Activated naive CD4-positive, alpha-beta T cell treated with anti-CD3 and anti-CD28 coated beads, Interleukin-2, amount 10 ng/mL, durations not matched to agents 7 days and 5 days (primary cell): Measurements from ENCODE around the gene FKBP7.
A peak's percentile ranks its signal among the peaks of the same experiment; 100 is the strongest.

Source experiments
- CTCF ChIA-PET: fragments of 350-600 bp; sonication (Branson Sonifier 250); formaldehyde crosslinking; loops from one replicate; lab custom pipeline; 2021; ENCODE audit warnings: antibody characterized with exemption; lab: Charles Lee
- DNase-seq: peaks from one replicate; pipeline ENCODE4 v3.0.0-alpha.2; 2020
- H3K27ac Mint-ChIP-seq: one replicate; pipeline ENCODE4 v1.8.0; 2021; ENCODE audit warnings: mild to moderate bottlenecking, moderate library complexity, mixed read lengths
- H3K27me3 Mint-ChIP-seq: one replicate; pipeline ENCODE4 v1.8.0; 2021; ENCODE audit warnings: mild to moderate bottlenecking, mixed read lengths
- H3K36me3 Mint-ChIP-seq: one replicate; pipeline ENCODE4 v1.8.0; 2021; ENCODE audit warnings: mixed read lengths
- H3K4me1 Mint-ChIP-seq: one replicate; pipeline ENCODE4 v1.8.0; 2021; ENCODE audit warnings: mixed read lengths
- H3K4me3 Mint-ChIP-seq: one replicate; pipeline ENCODE4 v1.8.0; 2021; ENCODE audit warnings: mild to moderate bottlenecking, moderate library complexity, mixed read lengths
- H3K9me3 Mint-ChIP-seq: one replicate; pipeline ENCODE4 v1.8.0; 2021; ENCODE audit warnings: mixed read lengths

Gene FKBP7

GRCh38 chr2:178420463-178420999, 57.9 kb downstream of the FKBP7 start:
- no peaks in the 10 kb centered on the region for H3K27me3 Mint-ChIP-seq
- no peak for DNase-seq
- H3K27ac Mint-ChIP-seq: no peak overlapping the region
- CTCF ChIA-PET: interaction anchor here (0.9 to 8.3 kb wide), 3 partner anchors 15 to 116 kb away, joined by 3 to 157 read pairs (median 6); no protein-coding TSS in a partner anchor
- no peak overlapping the region for H3K4me3 Mint-ChIP-seq
- no peaks in the 10 kb centered on the region for H3K9me3 Mint-ChIP-seq
- H3K36me3 Mint-ChIP-seq: peaks cover 4% of the 10 kb centered on the region
- peaks cover 14% of the 10 kb centered on the region for H3K4me1 Mint-ChIP-seq

GRCh38 chr2:178419123-178419522, 59.3 kb downstream of the FKBP7 start:
- H3K4me3 Mint-ChIP-seq: no peak overlapping the region
- H3K9me3 Mint-ChIP-seq: no peaks in the 10 kb centered on the region
- no peaks in the 10 kb centered on the region for H3K36me3 Mint-ChIP-seq
- no peak for DNase-seq
- CTCF ChIA-PET: interaction anchor here (1.2 to 8.3 kb wide), 12 partner anchors 9 to 307 kb away, joined by 3 to 157 read pairs (median 4); partner anchors contain the start of gene RBM45
- peaks cover 24% of the 10 kb centered on the region for H3K4me1 Mint-ChIP-seq
- H3K27ac Mint-ChIP-seq: no peak overlapping the region
- H3K27me3 Mint-ChIP-seq: no peaks in the 10 kb centered on the region

- Mint-ChIP-seq H3K9me3 (no peaks in the 10 kb centered on the region), H3K4me1 (peaks cover 29% of the 10 kb centered on the region), H3K27me3 (no peaks in the 10 kb centered on the region), H3K36me3 (no peaks in the 10 kb centered on the region), H3K4me3 (no peak overlapping the region), H3K27ac (no peak overlapping the region)
- CTCF ChIA-PET: interaction anchor here (1.2 to 8.3 kb wide), 10 partner anchors 10 to 306 kb away, joined by 4 to 157 read pairs (median 5); partner anchors contain the start of gene RBM45
- no peak for DNase-seq
Observed at GRCh38 chr2:178418426-178418825, 60.0 kb downstream of the FKBP7 start.

GRCh38 chr2:178417916-178418315, 60.5 kb downstream of the FKBP7 start:
- Mint-ChIP-seq H3K4me3 (no peak overlapping the region), H3K27me3 (no peaks in the 10 kb centered on the region), H3K9me3 (no peaks in the 10 kb centered on the region), H3K4me1 (peaks cover 34% of the 10 kb centered on the region), H3K27ac (no peak overlapping the region), H3K36me3 (no peaks in the 10 kb centered on the region)
- no peak for DNase-seq
- CTCF ChIA-PET: interaction anchor here (1.0 to 8.3 kb wide), 6 partner anchors 14 to 306 kb away, joined by 4 to 157 read pairs (median 5); partner anchors contain the start of gene RBM45

DNA sequence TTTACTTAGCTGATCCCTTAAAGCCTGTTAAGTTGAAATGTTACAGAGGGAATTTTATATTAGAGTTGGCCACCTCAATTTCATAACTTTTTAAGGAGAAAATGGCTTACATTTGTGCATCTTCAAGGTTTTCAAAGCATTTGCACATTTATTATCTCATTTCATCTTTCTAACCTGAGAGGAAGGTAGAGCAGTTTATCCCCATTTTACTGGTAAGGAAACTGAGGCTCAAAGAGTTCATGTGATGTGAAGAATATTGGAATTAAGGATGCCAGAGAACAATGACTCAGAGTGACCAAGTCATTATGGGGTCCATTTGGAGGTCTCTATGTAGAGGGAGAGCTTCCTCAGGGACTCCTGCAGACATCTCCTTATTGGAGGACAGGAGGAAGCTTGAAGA, 62.4 kb downstream of the FKBP7 start:
- no peak for DNase-seq
- H3K4me3 Mint-ChIP-seq: no peak overlapping the region
- CTCF ChIA-PET: interaction anchor here (0.6 to 8.3 kb wide), 6 partner anchors 12 to 304 kb away, joined by 3 to 157 read pairs (median 7); partner anchors contain the start of gene RBM45
- H3K4me1 Mint-ChIP-seq: peaks cover 37% of the 10 kb centered on the region
- H3K9me3 Mint-ChIP-seq: no peaks in the 10 kb centered on the region
- no peaks in the 10 kb centered on the region for H3K27me3 Mint-ChIP-seq
- H3K36me3 Mint-ChIP-seq: no peaks in the 10 kb centered on the region
- no peak overlapping the region for H3K27ac Mint-ChIP-seq

DNA sequence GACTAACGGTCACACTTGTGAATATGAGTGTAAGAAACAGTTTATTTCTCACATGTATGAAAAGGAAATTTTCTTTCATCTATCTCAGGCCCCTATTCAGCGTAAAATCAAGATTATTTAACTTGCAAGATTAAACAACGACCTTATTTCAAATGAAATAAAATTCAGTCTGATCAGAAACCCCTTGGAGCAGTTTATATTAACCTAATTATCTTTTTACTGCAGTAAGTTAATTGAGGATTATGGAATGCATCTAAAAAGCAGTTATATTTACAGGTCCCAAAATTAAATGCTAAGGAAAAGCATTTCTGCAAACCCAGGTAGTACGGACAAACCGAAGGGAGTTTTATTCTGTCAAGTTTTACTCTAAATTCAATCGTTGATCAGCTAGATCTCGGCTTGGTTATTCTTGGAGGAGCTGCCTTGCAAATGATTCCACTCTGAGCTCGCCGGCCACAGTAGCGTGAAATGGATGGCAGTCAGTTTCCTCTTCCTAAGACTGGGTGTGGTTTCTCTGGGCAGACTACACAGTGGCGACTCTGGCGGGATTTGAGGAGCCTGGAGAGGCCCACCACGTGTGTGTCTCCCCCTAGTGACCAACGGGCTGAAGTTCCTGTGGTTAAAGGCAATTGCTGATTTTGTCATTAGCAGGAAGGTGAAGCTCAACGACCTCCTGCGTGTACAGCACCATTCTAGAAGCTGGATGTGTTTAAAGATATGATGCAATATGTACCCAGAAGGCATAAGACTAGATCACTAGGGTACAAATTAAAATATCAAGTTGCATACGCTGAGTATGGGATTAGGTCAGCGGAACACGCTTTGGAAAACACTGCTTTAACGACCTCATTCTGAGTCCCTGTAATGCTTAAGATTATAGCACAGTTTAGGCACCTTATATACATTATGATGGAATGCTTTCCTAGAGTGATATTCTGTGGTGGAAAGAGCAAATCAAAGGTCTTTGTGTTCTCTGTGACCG, 63.8 kb downstream of the FKBP7 start:
- Mint-ChIP-seq H3K27me3 (no peaks in the 10 kb centered on the region), H3K36me3 (no peaks in the 10 kb centered on the region), H3K4me1 (peaks cover 30% of the 10 kb centered on the region), H3K4me3 (peak overlapping the region; percentile 83), H3K9me3 (no peaks in the 10 kb centered on the region), H3K27ac (peak overlapping the region; percentile 83)
- DNase-seq: peak; percentile 87
- CTCF ChIA-PET: interaction anchor here (0.5 to 8.3 kb wide), 17 partner anchors 9 to 471 kb away, joined by 3 to 157 read pairs (median 5); partner anchors contain the start of genes PJVK, PRKRA and RBM45
